ENCODE results near the gene YWHAB.

The YWHAB gene

DNA sequence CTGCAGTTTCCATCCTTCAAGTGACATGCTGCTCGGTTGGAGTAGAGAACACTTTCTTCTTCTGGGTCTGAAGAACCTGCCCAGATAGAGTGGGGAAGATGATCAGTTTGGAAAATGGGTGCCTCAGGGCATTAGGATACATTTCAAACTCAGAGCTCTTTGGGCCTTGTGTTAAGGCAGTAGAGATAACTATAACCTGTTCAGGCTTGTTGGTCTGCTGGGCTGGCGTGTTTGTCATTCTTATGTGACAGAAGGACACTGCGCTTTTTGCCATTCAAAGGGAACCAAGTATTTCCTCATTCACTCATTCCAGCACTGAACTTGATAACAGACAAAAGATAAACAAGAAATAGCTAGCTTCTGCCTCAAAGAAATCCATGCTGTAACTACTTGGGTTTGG, 70.9 kb downstream of the YWHAB start:
- TF ChIP-seq, protein P1, sequence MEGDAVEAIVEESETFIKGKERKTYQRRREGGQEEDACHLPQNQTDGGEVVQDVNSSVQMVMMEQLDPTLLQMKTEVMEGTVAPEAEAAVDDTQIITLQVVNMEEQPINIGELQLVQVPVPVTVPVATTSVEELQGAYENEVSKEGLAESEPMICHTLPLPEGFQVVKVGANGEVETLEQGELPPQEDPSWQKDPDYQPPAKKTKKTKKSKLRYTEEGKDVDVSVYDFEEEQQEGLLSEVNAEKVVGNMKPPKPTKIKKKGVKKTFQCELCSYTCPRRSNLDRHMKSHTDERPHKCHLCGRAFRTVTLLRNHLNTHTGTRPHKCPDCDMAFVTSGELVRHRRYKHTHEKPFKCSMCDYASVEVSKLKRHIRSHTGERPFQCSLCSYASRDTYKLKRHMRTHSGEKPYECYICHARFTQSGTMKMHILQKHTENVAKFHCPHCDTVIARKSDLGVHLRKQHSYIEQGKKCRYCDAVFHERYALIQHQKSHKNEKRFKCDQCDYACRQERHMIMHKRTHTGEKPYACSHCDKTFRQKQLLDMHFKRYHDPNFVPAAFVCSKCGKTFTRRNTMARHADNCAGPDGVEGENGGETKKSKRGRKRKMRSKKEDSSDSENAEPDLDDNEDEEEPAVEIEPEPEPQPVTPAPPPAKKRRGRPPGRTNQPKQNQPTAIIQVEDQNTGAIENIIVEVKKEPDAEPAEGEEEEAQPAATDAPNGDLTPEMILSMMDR (IDR thresholded peaks at IDR 0.05; ENCODE audit: low read depth, low read length): no peak
- no peak overlapping the region for H3K4me3 ChIP-seq (ENCODE audit: low read depth, low read length)
